T-cell (primary cell): ENCODE results near the gene CPLX3. TPM values are rescaled to one million over a fixed set of nuclear protein-coding genes. Genes with fewer than 3 reads are reported as not detected.
A peak's percentile ranks its signal among the peaks of the same experiment; 100 is the strongest.

Experiments
- ATAC-seq, 4 experiments: fragments of 200-7000 bp in 3 of 4; fragments of 150-1000 bp in 1 of 4; cut with Tn5 transposase; replicated peaks in 1 of 4; 1 replicate in 3 of 4; 2 replicates in 1 of 4; pipeline ENCODE4 v1.10.0; 2021; ENCODE audit warnings: moderate library complexity in 3 of 4, mild to moderate bottlenecking in 2 of 4, moderate number of reproducible peaks in 1 of 4
- CTCF ChIA-PET, 2 donors: fragments of 300-600 bp; sonication (Branson Sonifier 250); formaldehyde crosslinking; loops; one replicate each; lab custom pipeline; 2022; ENCODE audit warnings: antibody characterized with exemption in 2 of 2; lab: Charles Lee
- POLR2A ChIA-PET, 2 donors: fragments of 300-600 bp; sonication (Branson Sonifier 250); formaldehyde crosslinking; loops; one replicate each; lab custom pipeline; 2022; ENCODE audit warnings: antibody characterized with exemption in 2 of 2; lab: Charles Lee
- DNase-seq, 35 experiments: peaks; one replicate each; pipeline versions ENCODE4 v3.0.0 to v3.0.0-alpha.2; 2013 to 2023
- H3K27ac ChIP-seq: one replicate; pipeline ENCODE4 v1.5.1; 2013; ENCODE audit warnings: low read length
- H3K27me3 ChIP-seq, 2 experiments: replicated peaks in 1 of 2; 1 replicate in 1 of 2; 2 replicates in 1 of 2; pipeline versions ENCODE4 v1.6.1 to v1.7.0; 2013; ENCODE audit warnings: low read length in 1 of 2, mixed read lengths in 1 of 2; ENCODE audit not compliant: control insufficient read depth in 2 of 2, insufficient read depth in 2 of 2; ENCODE audit errors: extremely low read depth in 1 of 2
- H3K36me3 ChIP-seq, 2 donors: 1 replicate in 1 of 2; 2 replicates in 1 of 2; pipeline versions ENCODE4 v1.6.1 to v1.7.0; 2013; ENCODE audit warnings: low read length in 1 of 2; ENCODE audit not compliant: control insufficient read depth in 2 of 2, insufficient read depth in 1 of 2; ENCODE audit errors: extremely low read depth in 1 of 2
- H3K4me1 ChIP-seq, 2 experiments: 1 replicate in 1 of 2; 2 replicates in 1 of 2; pipeline versions ENCODE4 v1.6.1 to v1.7.0; 2013; ENCODE audit warnings: low read length in 2 of 2, mixed read lengths in 1 of 2; ENCODE audit not compliant: insufficient read depth in 2 of 2, control insufficient read depth in 1 of 2; ENCODE audit errors: extremely low read depth in 1 of 2
- H3K4me3 ChIP-seq, 2 donors: 1 replicate in 1 of 2; 2 replicates in 1 of 2; pipeline versions ENCODE4 v1.5.1 to v1.7.0; 2013; ENCODE audit warnings: mild to moderate bottlenecking in 2 of 2, low read length in 1 of 2, moderate library complexity in 1 of 2; ENCODE audit not compliant: control insufficient read depth in 1 of 2; ENCODE audit errors: extremely low read depth in 1 of 2
- H3K9me3 ChIP-seq: 2 replicates; pipeline ENCODE4 v1.7.0; 2013
- H3K27ac Mint-ChIP-seq, 2 donors: one replicate each; pipeline ENCODE4 v1.8.0; 2020 to 2021; ENCODE audit warnings: mild to moderate bottlenecking in 2 of 2, mixed read lengths in 2 of 2
- H3K27me3 Mint-ChIP-seq, 2 donors: one replicate each; pipeline ENCODE4 v1.8.0; 2021 to 2022; ENCODE audit warnings: mixed read lengths in 2 of 2
- H3K36me3 Mint-ChIP-seq: one replicate; pipeline ENCODE4 v1.8.0; 2021; ENCODE audit warnings: mixed read lengths
- H3K4me1 Mint-ChIP-seq, 3 donors: one replicate each; pipeline ENCODE4 v1.8.0; 2020 to 2022; ENCODE audit warnings: mixed read lengths in 3 of 3, mild to moderate bottlenecking in 1 of 3
- H3K4me3 Mint-ChIP-seq, 3 donors: one replicate each; pipeline ENCODE4 v1.8.0; 2020 to 2022; ENCODE audit warnings: mild to moderate bottlenecking in 3 of 3, mixed read lengths in 3 of 3, moderate library complexity in 3 of 3
- H3K9me3 Mint-ChIP-seq, 3 donors: one replicate each; pipeline ENCODE4 v1.8.0; 2020 to 2022; ENCODE audit warnings: mixed read lengths in 3 of 3
- WGBS: methylation state at CpG from one replicate; pipeline ENCODE4 v1.1.5; 2013; ENCODE audit warnings: missing lambda C conversion rate; ENCODE audit not compliant: insufficient coverage; 5-methylcytosine and 5-hydroxymethylcytosine counted together
- total RNA-seq, 35 experiments: library from RNA in 6 of 35; stranded (reverse) in 6 of 35; fragments of 120-200 nt in 1 of 35; gene quantifications; one replicate each; pipeline versions ENCODE4 v1.2.1 to v1.2.4 and lab custom pipeline; 2013 to 2026

Gene CPLX3
- total RNA-seq, 5 donors from 2014 or later (not counting 1 experiment from before 2014, with no cell fraction given) = 0.16 to 0.50 (median 0.26) TPM; not detected in 2

DNA sequence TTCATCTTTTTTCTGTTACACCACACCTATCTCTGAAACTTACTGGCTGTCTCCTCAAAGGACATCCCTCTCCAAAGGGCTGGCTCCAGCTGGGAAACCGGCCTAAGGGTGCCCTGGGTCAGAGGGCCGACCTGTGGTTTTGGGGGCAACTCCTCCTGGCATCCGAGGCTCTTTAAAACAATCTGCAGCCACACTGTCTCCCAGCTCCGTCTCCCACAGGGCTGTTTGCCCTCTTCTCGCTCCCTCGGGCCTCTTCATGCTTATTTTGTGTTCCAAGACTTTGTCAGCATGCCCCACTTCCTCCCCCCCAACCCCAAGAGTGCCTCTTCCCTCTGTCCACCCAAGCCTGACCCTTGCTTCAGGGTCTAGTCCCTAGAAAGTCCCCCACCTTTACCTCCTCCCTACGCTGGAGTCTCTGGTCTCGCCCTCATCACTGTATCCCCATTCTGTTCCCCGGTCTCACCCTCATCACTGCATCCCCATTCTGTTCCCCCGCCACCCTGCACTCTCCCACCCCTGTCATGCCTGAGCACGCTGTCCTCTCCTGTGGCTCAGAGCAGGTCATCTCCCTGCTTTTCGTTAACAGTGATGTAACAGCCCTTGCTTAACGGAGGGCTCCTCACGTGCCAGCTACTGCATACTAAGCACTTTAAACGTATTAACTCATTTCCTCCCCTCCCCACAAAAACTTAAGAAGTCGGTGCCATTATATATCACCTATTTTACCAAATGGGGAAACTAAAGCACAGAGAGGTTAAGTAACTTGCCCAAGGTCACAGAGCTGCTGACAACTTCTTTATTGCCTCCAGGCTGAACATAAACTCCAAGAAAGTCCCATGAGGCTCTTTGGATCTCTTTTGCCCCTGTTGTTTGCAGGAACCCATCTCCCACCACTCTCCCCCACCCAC is 45.6 kb upstream of the CPLX3 start:
- H3K4me1 ChIP-seq = peaks cover 48 to 89% of the 10 kb centered on the region in 2 experiments
- H3K36me3 ChIP-seq = peaks cover 0 to 6% of the 10 kb centered on the region in 2 donors
- peak overlapping the region; percentile 88 to 97 (median 89) for H3K4me3 Mint-ChIP-seq
- ATAC-seq (peak; percentile 7 to 25 (median 10)), DNase-seq (peak in 12 of 35 experiments; percentile 35 to 80 (median 46))
- H3K4me3 ChIP-seq = peak overlapping the region; percentile 58 to 74
- H3K27me3 ChIP-seq = no peaks in the 10 kb centered on the region
- ChIA-PET CTCF (interaction anchor here (0.5 to 10.2 kb wide), 9 partner anchors 10 to 240 kb away, joined by 3 to 158 read pairs (median 6); partner anchors contain the start of gene ARID3B (in 1 of the 2)), POLR2A (interaction anchor here (0.6 to 1.1 kb wide), 2 partner anchors 9 to 11 kb away, joined by 3 to 4 read pairs; no protein-coding TSS in a partner anchor)
- H3K9me3 ChIP-seq = no peaks in the 10 kb centered on the region
- H3K9me3 Mint-ChIP-seq = no peaks in the 10 kb centered on the region
- WGBS = 4% methylated on average over 16 of the region's 16 CpGs
- peaks cover 79 to 84% (median 80%) of the 10 kb centered on the region in 3 donors for H3K4me1 Mint-ChIP-seq
- no peaks in the 10 kb centered on the region for H3K27me3 Mint-ChIP-seq
- H3K27ac ChIP-seq = peak overlapping the region; percentile 97
- H3K36me3 Mint-ChIP-seq = no peaks in the 10 kb centered on the region
- H3K27ac Mint-ChIP-seq = peak overlapping the region; percentile 99

DNA sequence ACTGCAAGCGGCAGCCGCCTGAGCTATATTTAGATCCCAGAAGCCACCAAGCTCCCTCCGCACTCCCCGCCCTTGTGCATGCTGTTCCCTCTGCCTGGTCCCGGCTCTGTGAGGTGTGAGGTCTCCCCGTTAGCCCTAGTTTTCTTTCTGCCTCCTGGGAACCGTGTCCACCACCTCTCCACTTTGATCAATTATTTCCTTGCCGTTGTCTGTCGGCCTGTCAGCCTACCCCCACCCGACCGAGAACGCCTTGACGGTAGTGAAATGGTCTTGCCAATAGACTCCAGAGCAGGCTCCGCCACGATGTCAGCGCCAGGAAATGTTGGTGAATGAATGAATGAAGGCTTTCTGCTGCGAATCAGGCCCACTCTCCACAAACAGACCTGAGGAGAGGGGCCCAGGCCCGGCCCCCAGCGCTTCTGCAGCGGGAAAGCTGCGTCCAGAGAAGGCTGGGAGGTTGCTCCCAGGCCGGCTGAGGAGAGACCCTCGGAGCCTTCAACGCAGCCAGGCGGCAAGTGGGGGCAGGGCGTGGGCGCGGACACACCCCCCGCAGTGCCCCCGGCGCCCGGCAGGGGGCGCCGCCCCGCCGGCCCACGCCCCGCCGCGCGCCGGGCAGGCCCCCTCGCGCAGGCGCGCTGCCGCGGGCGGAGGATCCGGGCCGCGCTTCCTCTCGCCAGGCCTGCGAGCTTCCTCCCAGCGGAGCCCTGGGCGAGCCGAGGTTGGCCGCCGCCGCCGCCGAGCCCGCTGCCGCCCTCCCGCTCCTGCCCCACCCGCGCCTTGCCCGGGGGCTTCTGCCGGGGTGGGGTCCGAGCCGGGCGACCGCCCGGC is 44.8 kb upstream of the CPLX3 start, which contains the start of gene CSK:
Gene CSK, plus strand, starts transcription at position 650 of the 828 bp plus-strand sequence. CDS start 16,218 bp downstream, outside the sequence.
- ChIA-PET POLR2A (interaction anchor here in 1 of 2 donors (0.6 kb wide), 2 partner anchors 10 to 12 kb away, joined by 3 read pairs; no protein-coding TSS in a partner anchor), CTCF (interaction anchor here (0.5 to 10.2 kb wide), 7 partner anchors 11 to 677 kb away, joined by 3 to 158 read pairs (median 6); no protein-coding TSS in a partner anchor)
- H3K27ac Mint-ChIP-seq = peak within 1 kb of the TSS; percentile 99
- no peaks in the 10 kb centered on the region for H3K9me3 ChIP-seq
- H3K27me3 Mint-ChIP-seq = no peaks in the 10 kb centered on the region
- peak within 1 kb of the TSS; percentile 93 to 97 (median 93) for H3K4me3 Mint-ChIP-seq
- peaks cover 50 to 89% of the 10 kb centered on the region in 2 experiments for H3K4me1 ChIP-seq
- no peaks in the 10 kb centered on the region for H3K36me3 Mint-ChIP-seq
- peak; percentile 53 to 92 (median 72) for DNase-seq
- ATAC-seq = peak; percentile 66 to 76 (median 68)
- no peaks in the 10 kb centered on the region for H3K27me3 ChIP-seq
- WGBS = 0% methylated on average over 61 of the region's 74 CpGs
- H3K4me1 Mint-ChIP-seq = peaks cover 78 to 83% (median 80%) of the 10 kb centered on the region in 3 donors
- H3K4me3 ChIP-seq = peak within 1 kb of the TSS; percentile 90 to 95
- peak within 1 kb of the TSS; percentile 97 for H3K27ac ChIP-seq
- H3K36me3 ChIP-seq = peaks cover 0 to 10% of the 10 kb centered on the region in 2 donors
- H3K9me3 Mint-ChIP-seq = no peaks in the 10 kb centered on the region

DNA sequence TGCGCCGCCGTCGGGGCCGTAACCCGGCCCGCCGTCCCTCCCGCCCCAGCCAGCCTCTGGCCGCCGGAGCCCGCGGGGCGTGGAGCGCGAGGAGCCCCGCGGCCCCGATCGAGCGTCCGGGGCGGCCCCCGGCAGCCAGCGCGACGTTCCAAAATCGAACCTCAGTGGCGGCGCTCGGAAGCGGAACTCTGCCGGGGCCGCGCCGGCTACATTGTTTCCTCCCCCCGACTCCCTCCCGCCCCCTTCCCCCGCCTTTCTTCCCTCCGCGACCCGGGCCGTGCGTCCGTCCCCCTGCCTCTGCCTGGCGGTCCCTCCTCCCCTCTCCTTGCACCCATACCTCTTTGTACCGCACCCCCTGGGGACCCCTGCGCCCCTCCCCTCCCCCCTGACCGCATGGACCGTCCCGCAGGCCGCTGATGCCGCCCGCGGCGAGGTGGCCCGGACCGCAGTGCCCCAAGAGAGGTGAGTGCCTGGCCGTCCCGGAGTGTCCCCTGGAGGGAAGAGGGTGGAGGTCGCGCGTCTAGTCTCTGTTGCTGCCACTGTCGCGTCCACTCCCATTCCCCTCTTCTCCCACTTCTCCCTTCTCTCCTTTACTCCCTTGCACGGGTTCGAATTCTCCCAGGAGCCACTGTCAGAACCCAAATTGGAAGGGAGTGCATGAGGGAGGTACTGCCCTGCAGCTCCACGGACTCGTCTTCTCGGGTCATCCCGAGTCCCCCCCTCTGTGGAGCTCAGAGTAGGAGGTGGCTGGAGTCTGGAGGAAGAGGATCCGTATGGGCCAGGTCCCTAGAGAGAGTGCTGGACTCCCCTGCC is 44.0 kb upstream of the CPLX3 start:
- H3K27me3 Mint-ChIP-seq = no peaks in the 10 kb centered on the region
- CTCF ChIA-PET = interaction anchor here (0.8 to 10.2 kb wide), 3 partner anchors 11 to 13 kb away, joined by 3 to 158 read pairs (median 5); no protein-coding TSS in a partner anchor
- no peaks in the 10 kb centered on the region for H3K36me3 Mint-ChIP-seq

GRCh38 chr15:74783072-74783807 is 43.2 kb upstream of the CPLX3 start:
- ChIA-PET POLR2A (interaction anchor here (0.5 to 2.8 kb wide), 3 partner anchors 10 to 812 kb away, joined by 3 to 9 read pairs (median 3); no protein-coding TSS in a partner anchor), CTCF (interaction anchor here in 1 of 2 donors (1.0 to 10.2 kb wide), 2 partner anchors 11 to 12 kb away, joined by 5 to 158 read pairs; no protein-coding TSS in a partner anchor)
- peaks cover 48 to 89% of the 10 kb centered on the region in 2 experiments for H3K4me1 ChIP-seq
- H3K36me3 Mint-ChIP-seq = no peaks in the 10 kb centered on the region
- no peaks in the 10 kb centered on the region for H3K9me3 ChIP-seq
- peak overlapping the region; percentile 93 for H3K27ac ChIP-seq
- WGBS = 0% methylated on average over 9 of the region's 13 CpGs
- no peaks in the 10 kb centered on the region for H3K27me3 Mint-ChIP-seq
- peaks cover 0 to 10% of the 10 kb centered on the region in 2 donors for H3K36me3 ChIP-seq
- H3K9me3 Mint-ChIP-seq = no peaks in the 10 kb centered on the region
- H3K4me3 ChIP-seq = peak overlapping the region; percentile 90 to 95
- H3K27ac Mint-ChIP-seq = peak overlapping the region; percentile 97 to 99
- H3K27me3 ChIP-seq = no peaks in the 10 kb centered on the region
- peaks cover 78 to 83% (median 80%) of the 10 kb centered on the region in 3 donors for H3K4me1 Mint-ChIP-seq
- H3K4me3 Mint-ChIP-seq = peak overlapping the region; percentile 84 to 93 (median 93)
- ATAC-seq (no peak), DNase-seq (peak in 2 of 35 experiments; percentile 36 to 40)

More for the DNA sequence above, 44.0 kb upstream of the CPLX3 start:
- peaks cover 78 to 83% (median 80%) of the 10 kb centered on the region in 3 donors for H3K4me1 Mint-ChIP-seq
- H3K4me3 Mint-ChIP-seq = peak overlapping the region; percentile 84 to 93 (median 93)
- H3K4me3 ChIP-seq = peak overlapping the region; percentile 90 to 95
- ATAC-seq (peak; percentile 44 to 61 (median 56)), DNase-seq (peak in 33 of 35 experiments; percentile 32 to 82 (median 65))
- no peaks in the 10 kb centered on the region for H3K27me3 ChIP-seq
- H3K27ac Mint-ChIP-seq = peak overlapping the region; percentile 97 to 99
- peaks cover 51 to 89% of the 10 kb centered on the region in 2 experiments for H3K4me1 ChIP-seq
- H3K9me3 Mint-ChIP-seq = no peaks in the 10 kb centered on the region
- 0% methylated on average over 43 of the region's 72 CpGs for WGBS
- H3K9me3 ChIP-seq = no peaks in the 10 kb centered on the region
- H3K36me3 ChIP-seq = peaks cover 0 to 10% of the 10 kb centered on the region in 2 donors
- POLR2A ChIA-PET = interaction anchor here (0.5 to 2.8 kb wide), 4 partner anchors 11 to 811 kb away, joined by 3 to 9 read pairs (median 3); no protein-coding TSS in a partner anchor
- H3K27ac ChIP-seq = peak overlapping the region; percentile 93
